PFSK-1 (cell line): ENCODE measurements around the gene FARSB.

Experiments
- FOXP2 ChIP-seq: optimal IDR thresholded peaks from 2 replicates; pipeline ENCODE3; 2011; ENCODE audit warnings: borderline replicate concordance, control low read depth, inconsistent platforms; ENCODE audit not compliant: insufficient read depth; ENCODE audit errors: extremely low read length, extremely low read depth
- POLR2AphosphoS5 ChIP-seq: IDR thresholded peaks from 2 replicates; pipeline ENCODE4 v1.6.1; 2012; ENCODE audit warnings: low read depth, mild to moderate bottlenecking, control low read depth, low read length, moderate library complexity
- REST ChIP-seq, 2 experiments: IDR thresholded peaks; 2 replicates each; pipeline versions ENCODE4 v1.6.1 to v1.8.0; 2011 to 2012; ENCODE audit warnings: low read depth in 2 of 2, low read length in 2 of 2, control low read depth in 1 of 2, inconsistent platforms in 1 of 2, mild to moderate bottlenecking in 1 of 2, moderate library complexity in 1 of 2; ENCODE audit not compliant: insufficient read depth in 1 of 2
- SIN3A ChIP-seq: IDR thresholded peaks from 2 replicates; pipeline ENCODE4 v1.6.1; 2012; ENCODE audit warnings: mild to moderate bottlenecking, low read length, moderate library complexity, borderline replicate concordance; ENCODE audit not compliant: insufficient read depth
- TAF1 ChIP-seq: IDR thresholded peaks from 2 replicates; pipeline ENCODE4 v1.6.1; 2012; ENCODE audit warnings: low read length, control low read depth, borderline replicate concordance; ENCODE audit not compliant: insufficient read depth

The FARSB gene

DNA sequence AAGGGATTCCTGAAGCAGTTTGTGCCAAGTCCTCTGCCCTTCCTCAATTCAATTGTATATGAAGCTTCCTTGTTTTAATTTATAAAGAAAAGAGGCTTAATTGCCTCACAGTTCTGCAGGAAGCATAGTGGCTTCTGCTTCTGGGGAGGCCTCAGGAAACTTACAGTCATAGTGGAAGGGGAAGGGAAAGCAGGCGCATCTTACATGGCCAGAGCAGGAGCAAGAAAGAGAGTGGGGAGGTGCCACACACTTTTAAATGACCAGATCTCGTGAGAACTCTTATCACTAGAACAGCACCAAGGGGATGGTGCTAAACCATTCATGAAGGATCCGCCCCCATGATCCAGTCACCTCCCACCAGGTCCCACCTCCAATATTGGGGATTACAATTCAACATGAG, 117.4 kb downstream of the FARSB start:
- TF ChIP-seq FOXP2: no peak
- no peak for TF ChIP-seq TAF1
- no peak for TF ChIP-seq POLR2AphosphoS5
- TF ChIP-seq REST (IDR thresholded peaks at IDR 0.05; ENCODE audit: insufficient read depth in 1 of 2, low read depth in 2 of 2, low read length in 2 of 2): no peak
- TF ChIP-seq SIN3A: no peak

DNA sequence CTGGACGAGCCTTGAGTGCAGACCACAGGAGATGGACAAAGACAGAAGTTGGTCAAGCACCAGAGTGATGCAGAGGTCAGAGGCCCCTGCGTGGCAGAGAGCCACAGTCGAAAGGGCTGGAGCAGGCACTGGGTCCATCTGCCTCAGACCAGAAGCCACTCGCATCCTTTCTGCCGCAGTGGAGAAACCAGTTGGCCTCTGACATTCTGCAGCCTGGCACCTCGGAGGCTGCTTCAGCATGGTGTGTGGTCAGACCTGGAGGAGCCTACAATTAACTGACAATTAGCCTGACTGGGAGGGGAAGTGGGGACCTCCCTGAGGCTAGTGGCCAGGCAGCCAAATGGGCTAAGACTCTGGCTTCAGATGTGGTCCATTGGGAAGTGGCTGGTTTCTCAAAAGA, 120.4 kb downstream of the FARSB start:
- no peak for TF ChIP-seq POLR2AphosphoS5
- no peak for TF ChIP-seq REST (IDR thresholded peaks at IDR 0.05; ENCODE audit: insufficient read depth in 1 of 2, low read depth in 2 of 2, low read length in 2 of 2)
- TF ChIP-seq SIN3A: no peak
- no peak for TF ChIP-seq FOXP2

- TF ChIP-seq POLR2AphosphoS5 (no peak), REST (IDR thresholded peaks at IDR 0.05; ENCODE audit: insufficient read depth in 1 of 2, low read depth in 2 of 2, low read length in 2 of 2) (no peak), TAF1 (no peak), FOXP2 (no peak), SIN3A (no peak)
Measured at GRCh38 chr2:222532315-222532714, 123.6 kb downstream of the FARSB start.

DNA sequence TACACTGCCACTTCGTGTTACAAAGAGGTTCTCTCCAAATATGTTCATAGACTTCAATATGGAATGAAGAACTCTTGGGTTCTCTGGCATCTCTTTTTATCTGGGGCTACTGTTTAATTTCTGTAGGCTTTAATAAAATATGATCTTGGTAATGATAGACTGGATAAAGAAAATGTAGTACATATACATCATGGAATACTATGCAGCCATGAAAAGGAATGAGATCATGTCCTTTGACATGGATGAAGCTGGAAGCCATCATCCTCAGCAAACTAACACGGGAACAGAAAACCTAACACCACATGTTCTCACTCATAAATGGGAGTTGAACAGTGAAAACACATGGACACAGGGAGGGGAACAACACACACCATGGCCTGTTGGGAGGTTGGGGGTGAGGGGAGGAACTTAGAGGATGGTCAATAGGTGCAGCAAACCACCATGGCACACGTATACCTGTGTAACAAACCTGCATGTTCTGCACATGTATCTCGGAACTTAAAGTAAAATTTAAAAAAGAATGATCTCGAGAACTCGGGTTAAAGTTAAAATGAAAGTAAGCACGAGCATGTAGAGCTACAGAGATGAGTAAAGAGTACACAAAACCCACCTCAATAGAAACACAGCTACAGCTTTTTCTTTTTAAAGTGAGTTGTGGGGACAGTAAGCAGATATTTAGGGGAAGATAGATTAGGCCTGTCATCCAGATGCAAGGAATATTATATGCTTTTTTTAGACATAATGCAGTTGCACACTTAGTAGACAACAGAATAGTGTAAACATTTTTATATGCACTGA, 129.2 kb downstream of the FARSB start:
- no peak for TF ChIP-seq REST (IDR thresholded peaks at IDR 0.05; ENCODE audit: insufficient read depth in 1 of 2, low read depth in 2 of 2, low read length in 2 of 2)
- TF ChIP-seq TAF1: no peak
- TF ChIP-seq SIN3A: no peak

DNA sequence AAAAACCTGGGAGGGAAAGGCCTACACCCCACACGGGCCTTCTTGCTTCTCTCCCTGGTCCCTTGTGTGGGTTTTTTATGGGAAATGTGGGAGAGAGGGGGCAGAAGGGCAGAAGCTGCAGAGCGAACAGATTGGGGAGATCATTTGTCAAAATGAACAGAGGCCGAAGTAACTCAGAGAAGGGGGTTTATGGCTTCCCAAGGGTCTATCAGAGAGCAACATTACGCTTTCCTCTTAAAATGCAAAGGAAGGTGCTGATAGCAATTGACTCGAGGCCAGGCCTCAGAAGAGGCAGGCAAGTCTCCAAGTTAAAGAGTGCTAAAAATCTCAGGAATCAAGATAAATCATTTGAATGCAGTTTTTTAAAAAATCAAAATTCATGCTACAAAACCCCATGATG, 130.1 kb downstream of the FARSB start:
- TF ChIP-seq TAF1: no peak
- no peak for TF ChIP-seq POLR2AphosphoS5
- TF ChIP-seq REST (IDR thresholded peaks at IDR 0.05; ENCODE audit: insufficient read depth in 1 of 2, low read depth in 2 of 2, low read length in 2 of 2): no peak
- TF ChIP-seq SIN3A: no peak
- no peak for TF ChIP-seq FOXP2
